ENCODE data around the gene ZDHHC9. TPM values are rescaled to one million over a fixed set of nuclear protein-coding genes. Genes with fewer than 3 reads are reported as not detected.
A peak's percentile ranks its signal among the peaks of the same experiment; 100 is the strongest.
"Not testable (repeated sequence)": the region's sequence is repeated elsewhere in the genome, so short reads cannot be mapped to it uniquely, and the experiment has no call there.

ZDHHC9 gene
- 30.6 and 31.1 TPM in 2 replicates for total RNA-seq (2014; rRNA removed; shearing (Covaris generic))

DNA sequence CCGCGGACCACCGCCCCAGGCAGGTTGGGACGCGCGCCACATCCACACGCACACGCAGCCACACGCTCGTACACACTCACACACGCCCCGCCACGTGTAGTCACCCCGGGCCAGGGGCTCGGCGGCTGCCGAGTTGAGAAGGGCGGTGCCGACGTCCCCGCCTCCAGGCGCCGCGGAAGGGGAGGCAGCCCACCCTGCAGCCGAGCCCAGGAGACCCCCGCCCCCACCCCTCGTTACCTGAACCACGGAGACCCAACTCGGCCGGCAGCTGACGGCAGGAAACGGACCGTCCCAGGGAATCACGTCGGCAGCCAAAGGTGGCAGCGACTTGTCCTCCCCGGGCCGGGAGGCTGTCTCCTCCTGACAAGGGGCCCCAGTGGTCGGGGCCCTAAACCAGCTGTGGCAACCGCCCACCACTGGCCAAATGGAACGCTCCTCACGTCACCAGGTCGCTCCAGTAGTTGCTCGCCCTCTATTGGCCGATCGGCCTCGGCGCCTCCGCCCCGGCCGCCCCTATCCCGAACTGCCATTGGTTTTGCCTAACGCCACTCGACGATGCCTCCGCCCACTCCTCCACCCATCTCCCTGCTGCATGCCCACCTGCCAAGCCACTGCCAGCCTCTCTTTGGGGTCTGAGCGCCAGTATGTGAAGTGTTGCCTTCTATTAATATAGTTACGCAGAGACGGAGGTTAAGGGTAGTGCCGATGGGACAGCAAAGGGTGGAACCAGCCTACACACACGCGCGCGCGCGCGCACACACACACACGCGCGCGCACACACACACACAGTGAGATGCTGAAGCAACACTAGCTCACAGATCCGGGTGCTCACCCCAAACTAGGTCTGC lies at the start of gene ZDHHC9:
Gene ZDHHC9 (minus strand): TSS at position 428 of the 848 bp plus-strand sequence. CDS start 1,941 bp downstream, outside the sequence.
- no peaks in the 10 kb centered on the region for H3K4me1 ChIP-seq
- H3K27ac ChIP-seq = peak within 1 kb of the TSS; percentile 46; the same call in 1 of the 2 replicates
- no peaks in the 10 kb centered on the region for H3K27me3 ChIP-seq
- H3K4me3 ChIP-seq = peak within 1 kb of the TSS; percentile 71
- no peaks in the 10 kb centered on the region for H3K9me3 ChIP-seq (replicated peaks)
- DNase-seq = peak; percentile 88 to 91
- no peaks in the 10 kb centered on the region for H3K36me3 ChIP-seq

- Histone ChIP-seq H3K9me3 (replicated peaks) (no peaks in the 10 kb centered on the region), H3K27me3 (no peaks in the 10 kb centered on the region), H3K36me3 (no peaks in the 10 kb centered on the region), H3K4me3 (no peak overlapping the region), H3K27ac (peak overlapping the region; percentile 88), H3K4me1 (peaks cover 29% of the 10 kb centered on the region)
- DNase-seq = no peak
Observed at GRCh38 chrX:129877401-129877800, 33.7 kb upstream of the ZDHHC9 start.

DNA sequence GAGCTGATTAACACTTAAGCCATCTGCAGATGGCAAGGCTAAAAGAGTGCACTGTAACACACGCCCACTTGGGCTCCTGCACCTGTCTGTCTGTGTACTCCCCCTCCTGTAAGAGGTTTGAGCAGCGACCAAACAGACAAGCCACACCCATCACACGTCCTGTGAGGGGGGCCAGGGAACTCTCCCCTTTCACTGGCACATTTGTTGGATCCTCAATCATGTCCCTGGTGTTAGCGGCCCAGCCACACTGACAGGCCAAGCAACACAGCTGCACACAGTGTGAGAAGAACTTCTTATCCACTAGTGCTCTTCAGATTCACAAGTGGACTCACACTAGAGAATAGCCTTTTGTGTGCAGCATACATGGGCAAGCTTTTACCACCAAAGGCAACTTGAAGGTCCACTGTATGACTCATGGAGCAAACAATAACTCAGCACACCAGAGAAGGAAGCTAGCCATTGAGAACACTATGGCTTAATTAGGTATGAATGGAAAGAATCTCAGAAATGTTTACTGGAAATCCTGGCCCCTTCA lies 33.2 kb upstream of the ZDHHC9 start:
- peak; percentile 75 to 82 for DNase-seq
- H3K27ac ChIP-seq = peak overlapping the region; percentile 88

DNA sequence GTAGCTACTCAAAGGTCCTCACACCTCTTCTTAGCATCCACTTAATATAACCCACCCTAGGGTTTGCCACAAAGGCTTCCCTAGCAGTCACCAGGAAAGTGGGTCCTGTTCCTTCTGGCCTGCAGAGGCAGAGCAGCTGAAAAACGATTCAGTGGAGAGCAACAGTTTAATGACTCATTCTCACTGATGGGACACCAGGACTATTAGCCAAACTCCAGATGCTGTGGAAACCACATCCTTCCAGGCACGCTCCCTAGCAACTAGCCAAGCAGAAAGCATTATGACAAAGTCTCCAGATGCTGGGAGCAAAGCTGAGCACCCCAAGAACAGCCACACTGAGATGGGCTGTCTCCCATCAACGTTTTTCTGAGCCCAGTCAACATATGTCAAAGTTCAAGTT lies 32.0 kb upstream of the ZDHHC9 start:
- Histone ChIP-seq H3K9me3 (replicated peaks) (no peaks in the 10 kb centered on the region), H3K4me1 (peaks cover 40% of the 10 kb centered on the region), H3K4me3 (no peak overlapping the region), H3K27ac (peak overlapping the region; percentile 88), H3K27me3 (no peaks in the 10 kb centered on the region), H3K36me3 (no peaks in the 10 kb centered on the region)
- DNase-seq = peak; percentile 33 to 58

More for the DNA sequence above, 33.2 kb upstream of the ZDHHC9 start:
- H3K9me3 ChIP-seq (replicated peaks) = no peaks in the 10 kb centered on the region
- H3K4me3 ChIP-seq = no peak overlapping the region
- H3K27me3 ChIP-seq = no peaks in the 10 kb centered on the region
- no peaks in the 10 kb centered on the region for H3K36me3 ChIP-seq
- peaks cover 34% of the 10 kb centered on the region for H3K4me1 ChIP-seq

DNA sequence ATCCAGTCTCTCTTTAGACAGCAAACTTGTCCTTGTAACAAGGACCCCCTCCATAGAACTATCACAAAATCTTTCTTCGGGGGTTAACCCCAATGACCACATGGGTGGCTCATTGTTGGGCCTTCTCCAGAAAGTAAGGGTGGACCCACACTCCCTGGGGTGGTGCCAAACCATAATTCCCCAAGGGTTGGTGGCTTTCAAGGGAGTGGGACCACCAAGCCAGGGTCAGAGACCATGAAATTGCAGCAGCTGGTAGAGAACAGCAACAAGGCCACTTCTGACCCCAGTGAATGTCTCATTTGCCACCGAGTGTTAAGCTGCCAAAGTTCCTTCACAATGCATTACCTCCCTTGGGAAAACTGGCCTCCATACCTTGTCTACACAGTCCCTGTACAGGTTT lies 28.8 kb upstream of the ZDHHC9 start:
- peak; percentile 92 to 94 for DNase-seq
- H3K4me1 ChIP-seq = peaks cover 40% of the 10 kb centered on the region
- H3K4me3 ChIP-seq = no peak overlapping the region
- no peaks in the 10 kb centered on the region for H3K9me3 ChIP-seq (replicated peaks)
- no peaks in the 10 kb centered on the region for H3K27me3 ChIP-seq
- no peaks in the 10 kb centered on the region for H3K36me3 ChIP-seq
- H3K27ac ChIP-seq = peak overlapping the region; percentile 88

DNA sequence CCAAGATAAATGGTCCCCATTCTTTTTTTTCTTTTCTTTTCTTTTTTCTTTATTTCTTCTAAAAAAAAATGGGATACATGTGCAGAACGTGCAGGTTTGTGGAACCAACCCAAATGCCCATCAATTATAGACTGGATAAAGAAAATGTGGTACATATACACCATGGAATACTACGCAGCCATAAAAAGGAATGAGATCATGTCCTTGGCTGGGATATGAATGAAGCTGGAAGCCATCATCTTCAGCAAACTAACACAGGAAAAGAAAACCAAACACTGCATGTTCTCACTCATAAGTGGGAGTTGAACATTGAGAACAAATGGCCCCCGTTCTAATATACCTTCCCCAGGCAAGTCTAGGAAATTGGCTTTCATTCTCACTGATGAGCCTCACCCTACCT lies 22.6 kb upstream of the ZDHHC9 start:
- H3K4me1 ChIP-seq; H3K27me3 ChIP-seq; DNase-seq; H3K27ac ChIP-seq; H3K36me3 ChIP-seq; H3K4me3 ChIP-seq; H3K9me3 ChIP-seq (replicated peaks): not testable (repeated sequence)

DNA sequence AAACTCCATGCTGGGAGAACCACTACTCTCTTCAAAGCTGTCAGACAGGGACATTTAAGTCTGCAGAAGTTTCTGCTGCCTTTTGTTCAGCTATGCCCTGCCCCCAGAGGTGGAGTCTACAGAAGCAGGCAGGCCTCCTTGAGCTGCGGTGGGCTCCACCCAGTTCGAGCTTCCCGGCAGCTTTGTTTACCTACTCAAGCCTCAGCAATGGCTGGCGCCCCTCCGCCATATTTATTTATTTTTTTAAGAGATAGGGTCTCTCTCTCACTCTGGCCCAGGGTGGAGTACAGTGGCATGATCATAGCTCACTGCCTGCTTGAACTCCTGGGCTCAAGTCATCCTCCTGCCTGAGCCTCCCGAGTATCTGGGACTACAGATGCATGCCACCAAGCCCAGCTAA lies 15.4 kb upstream of the ZDHHC9 start:
- H3K27me3 ChIP-seq; H3K9me3 ChIP-seq (replicated peaks); H3K4me3 ChIP-seq; H3K27ac ChIP-seq; H3K4me1 ChIP-seq; DNase-seq; H3K36me3 ChIP-seq: not testable (repeated sequence)

GRCh38 chrX:129851825-129852224 lies 8.1 kb upstream of the ZDHHC9 start:
- not testable (repeated sequence) for H3K36me3 ChIP-seq; H3K4me3 ChIP-seq; H3K4me1 ChIP-seq; H3K27ac ChIP-seq; H3K9me3 ChIP-seq (replicated peaks); DNase-seq; H3K27me3 ChIP-seq

DNA sequence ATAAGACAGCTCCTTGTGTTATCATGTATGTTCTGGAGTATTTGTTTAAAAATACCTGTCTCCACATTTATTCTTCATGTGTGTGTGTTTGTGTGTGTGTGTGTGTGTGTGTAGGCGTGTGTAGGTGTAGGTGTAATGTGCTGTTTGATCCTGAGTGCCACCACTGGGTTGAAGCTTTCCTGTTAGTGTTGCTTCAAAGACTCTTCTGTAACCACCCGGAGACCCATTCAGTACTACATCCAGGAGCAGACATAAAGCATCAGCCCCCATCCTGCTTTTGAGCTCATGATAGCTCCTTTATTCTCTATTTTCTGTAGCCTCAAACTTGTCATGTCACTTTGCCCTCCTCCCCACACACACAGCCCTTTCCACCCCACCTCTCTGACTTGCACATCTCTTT lies 3.0 kb upstream of the ZDHHC9 start:
- H3K27ac ChIP-seq = no peak overlapping the region
- no peaks in the 10 kb centered on the region for H3K4me1 ChIP-seq
- no peaks in the 10 kb centered on the region for H3K36me3 ChIP-seq
- H3K27me3 ChIP-seq = no peaks in the 10 kb centered on the region
- no peaks in the 10 kb centered on the region for H3K9me3 ChIP-seq (replicated peaks)
- H3K4me3 ChIP-seq = no peak overlapping the region
- DNase-seq = no peak

GRCh38 chrX:129845616-129846190 lies 2.0 kb upstream of the ZDHHC9 start:
- Histone ChIP-seq H3K36me3 (no peaks in the 10 kb centered on the region), H3K4me1 (no peaks in the 10 kb centered on the region), H3K4me3 (no peak overlapping the region), H3K27me3 (no peaks in the 10 kb centered on the region), H3K27ac (no peak overlapping the region), H3K9me3 (replicated peaks) (no peaks in the 10 kb centered on the region)
- DNase-seq = no peak

GRCh38 chrX:129843209-129843458 lies 552 bp downstream of the ZDHHC9 start:
- peak in 1 of 2 experiments; percentile 4 for DNase-seq
- Histone ChIP-seq H3K27ac (peak overlapping the region; percentile 46; the same call in 1 of the 2 replicates), H3K36me3 (no peaks in the 10 kb centered on the region), H3K4me1 (no peaks in the 10 kb centered on the region), H3K9me3 (replicated peaks) (no peaks in the 10 kb centered on the region), H3K27me3 (no peaks in the 10 kb centered on the region), H3K4me3 (peak overlapping the region; percentile 71)

- H3K36me3 ChIP-seq = no peaks in the 10 kb centered on the region
- peak overlapping the region; percentile 46; the same call in 1 of the 2 replicates for H3K27ac ChIP-seq
- H3K4me1 ChIP-seq = no peaks in the 10 kb centered on the region
- peak in 1 of 2 experiments; percentile 18 for DNase-seq
- no peaks in the 10 kb centered on the region for H3K27me3 ChIP-seq
- H3K4me3 ChIP-seq = peak overlapping the region; percentile 71
- no peaks in the 10 kb centered on the region for H3K9me3 ChIP-seq (replicated peaks)
Observed at GRCh38 chrX:129842510-129843208, 1.0 kb downstream of the ZDHHC9 start.

DNA sequence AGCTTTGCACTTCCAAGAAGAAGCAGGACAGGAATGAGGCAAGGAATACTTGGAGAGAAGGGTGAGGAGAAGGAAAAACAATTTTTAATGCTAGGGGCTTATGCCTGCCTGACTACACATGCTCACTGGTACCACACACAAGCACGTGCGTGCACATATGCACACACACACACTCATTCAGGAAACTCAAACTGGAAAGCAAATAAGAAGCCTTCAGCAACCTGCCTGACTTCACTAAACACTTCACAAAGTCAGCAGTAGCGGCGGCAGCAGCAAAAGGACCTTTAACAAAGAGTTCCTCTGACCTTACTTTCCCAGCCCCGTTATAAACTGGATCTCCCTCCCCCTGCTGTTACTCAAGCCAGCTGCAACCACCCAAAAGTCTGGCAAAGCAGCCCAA lies 3.3 kb downstream of the ZDHHC9 start:
- Histone ChIP-seq H3K27me3 (no peaks in the 10 kb centered on the region), H3K4me1 (no peaks in the 10 kb centered on the region), H3K27ac (no peak overlapping the region), H3K9me3 (replicated peaks) (no peaks in the 10 kb centered on the region), H3K4me3 (no peak overlapping the region), H3K36me3 (no peaks in the 10 kb centered on the region)
- DNase-seq = no peak

- Histone ChIP-seq H3K27ac (no peak overlapping the region), H3K27me3 (no peaks in the 10 kb centered on the region), H3K36me3 (no peaks in the 10 kb centered on the region), H3K4me1 (no peaks in the 10 kb centered on the region), H3K9me3 (replicated peaks) (no peaks in the 10 kb centered on the region), H3K4me3 (no peak overlapping the region)
- DNase-seq = no peak
Observed at GRCh38 chrX:129836827-129837226, 6.9 kb downstream of the ZDHHC9 start.
